Measurements from ENCODE around the gene PLPPR2.
"Not testable (repeated sequence)": the region's sequence is repeated elsewhere in the genome, so short reads cannot be mapped to it uniquely, and the experiment has no call there.

Gene PLPPR2

GRCh38 chr19:11340099-11340467, 15.1 kb upstream of the PLPPR2 start:
- not testable (repeated sequence) for DNase-seq (ENCODE audit: low read depth in 2 of 2)

DNA sequence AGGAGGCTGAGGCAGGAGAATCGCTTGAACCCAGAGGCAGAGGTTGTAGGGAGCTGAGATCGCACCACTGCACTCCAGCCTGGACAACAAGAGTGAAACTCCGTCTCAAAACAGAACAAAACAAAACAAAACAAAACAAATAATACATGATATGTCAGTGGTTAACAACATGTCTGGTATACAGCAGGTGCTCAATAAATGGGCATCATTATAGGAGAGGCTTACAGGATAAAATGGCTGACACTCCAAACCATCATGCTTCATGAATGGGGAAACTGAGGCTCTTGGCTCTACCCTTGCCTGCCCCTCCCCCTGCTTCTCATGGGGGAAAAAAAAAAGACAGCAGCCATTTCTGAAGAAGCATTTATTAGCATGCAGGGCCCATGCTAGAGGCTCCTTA, 12.8 kb upstream of the PLPPR2 start:
- DNase-seq (ENCODE audit: low read depth in 2 of 2): no peak

GRCh38 chr19:11345122-11345803, 10.0 kb upstream of the PLPPR2 start:
- no peak for DNase-seq (ENCODE audit: low read depth in 2 of 2)

DNA sequence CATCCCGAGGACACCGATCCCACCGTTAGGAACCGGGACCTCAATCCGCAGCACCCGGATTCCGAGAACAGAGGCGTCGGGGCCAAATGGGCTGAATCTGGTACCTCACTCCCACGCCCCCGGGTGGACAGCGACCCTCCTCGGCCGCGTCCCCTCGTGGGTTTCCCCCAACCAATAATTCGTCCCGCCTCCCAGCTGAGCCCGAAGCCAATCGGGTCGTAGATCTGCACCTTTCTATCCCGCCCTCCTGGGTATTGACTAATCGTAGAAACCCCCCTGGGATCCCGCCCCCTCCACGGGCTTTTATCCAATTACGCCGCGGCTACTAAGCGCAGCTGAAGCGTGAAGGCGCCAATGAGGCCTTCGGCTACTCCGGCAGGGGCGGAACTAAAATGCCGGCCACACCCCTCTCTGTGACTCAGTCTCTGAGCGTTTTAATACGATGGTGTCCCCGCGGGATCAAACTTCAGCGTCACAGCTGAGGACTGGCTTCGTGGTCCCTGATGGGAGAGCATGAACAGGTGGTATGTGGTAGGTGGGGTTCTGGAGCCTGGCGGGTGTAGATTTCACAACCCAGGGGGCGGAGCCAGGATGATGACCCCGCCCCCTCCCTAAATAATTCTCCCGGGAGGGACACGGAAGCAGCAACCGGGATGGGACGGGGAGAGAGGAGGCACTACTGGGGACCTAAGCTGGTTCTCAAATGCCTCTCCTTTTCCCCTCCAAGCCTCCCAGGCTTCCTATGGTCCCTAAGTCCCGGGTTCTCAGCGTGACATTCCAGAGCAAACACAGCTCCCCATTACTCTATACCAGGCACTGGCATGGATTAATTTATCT, 8.9 kb upstream of the PLPPR2 start, which contains the start of the genes CCDC159 and TMEM205:
Gene CCDC159 (plus strand): TSS at position 416 of the 837 bp plus-strand sequence. CDS start 88 bp downstream, at position 504.
Gene TMEM205 (minus strand): TSS at position 165 of the 837 bp plus-strand sequence. CDS start 649 bp downstream, outside the sequence.
- DNase-seq (ENCODE audit: low read depth in 2 of 2): peak; percentile 94 to 97

DNA sequence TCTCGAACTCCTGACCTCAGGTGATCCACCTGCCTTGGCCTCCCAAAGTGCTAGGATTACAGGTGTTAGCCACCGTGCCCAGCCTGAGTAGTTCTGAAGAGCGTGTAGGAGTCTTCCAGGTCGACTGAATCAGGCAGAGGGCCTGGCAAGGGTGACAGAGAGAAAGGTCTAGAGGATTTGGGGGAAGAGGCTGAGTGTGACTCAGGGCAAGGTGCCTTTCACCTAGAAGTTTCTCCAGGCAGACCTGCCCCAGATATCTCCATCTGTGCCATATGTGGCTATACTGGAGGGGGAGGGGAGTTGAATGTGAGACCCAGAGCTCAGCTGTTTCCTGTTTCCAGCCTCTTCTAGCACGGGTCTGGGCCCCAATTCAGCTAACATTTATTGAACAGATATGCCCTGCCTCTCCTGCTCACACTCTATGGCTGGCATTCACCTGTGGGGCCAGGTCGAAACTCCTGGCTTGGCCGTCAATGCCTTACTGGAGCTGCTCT, 7.6 kb upstream of the PLPPR2 start:
- no peak for DNase-seq (ENCODE audit: low read depth in 2 of 2)

- no peak for DNase-seq (ENCODE audit: low read depth in 2 of 2)
Measured at GRCh38 chr19:11349171-11349570, 6.1 kb upstream of the PLPPR2 start.

DNA sequence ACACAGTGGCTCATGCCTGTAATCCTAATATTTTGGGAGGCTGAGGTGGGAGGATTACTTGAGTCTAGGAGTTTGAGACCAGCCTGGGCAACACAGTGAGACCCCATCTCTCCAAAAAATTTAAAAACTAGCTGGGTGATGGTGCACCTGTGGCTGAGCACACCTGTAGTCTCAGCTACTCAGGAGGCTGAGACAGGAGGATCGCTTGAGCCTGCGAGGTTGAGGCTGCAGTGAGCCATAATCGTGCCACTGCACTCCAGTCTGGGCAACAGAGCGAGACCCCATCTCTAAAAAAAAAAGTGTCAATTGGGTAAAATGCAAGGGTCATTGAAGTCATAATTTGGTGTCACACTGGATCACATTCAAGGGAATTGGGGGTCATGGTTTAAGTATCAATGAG, 1.1 kb upstream of the PLPPR2 start:
- not testable (repeated sequence) for DNase-seq (ENCODE audit: low read depth in 2 of 2)

DNA sequence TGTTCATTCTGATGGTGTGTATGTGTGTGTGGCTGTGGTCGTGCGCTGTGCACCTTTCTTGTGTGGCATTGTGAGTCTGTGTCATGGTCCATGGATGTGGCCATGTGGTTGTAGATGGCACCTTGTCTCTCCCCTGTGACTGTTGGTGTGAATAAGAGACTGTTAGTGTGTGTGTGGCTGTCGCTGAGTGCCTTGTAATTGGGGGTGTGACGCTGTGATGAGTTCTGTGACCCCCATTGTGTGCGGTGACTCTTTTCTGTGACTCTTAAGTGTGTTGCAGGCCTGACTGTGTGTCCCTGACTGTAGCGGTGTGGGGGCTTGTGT, 804 bp downstream of the PLPPR2 start:
- DNase-seq (ENCODE audit: low read depth in 2 of 2): no peak

GRCh38 chr19:11356676-11357550, 1.7 kb downstream of the PLPPR2 start:
- no peak for DNase-seq (ENCODE audit: low read depth in 2 of 2)

DNA sequence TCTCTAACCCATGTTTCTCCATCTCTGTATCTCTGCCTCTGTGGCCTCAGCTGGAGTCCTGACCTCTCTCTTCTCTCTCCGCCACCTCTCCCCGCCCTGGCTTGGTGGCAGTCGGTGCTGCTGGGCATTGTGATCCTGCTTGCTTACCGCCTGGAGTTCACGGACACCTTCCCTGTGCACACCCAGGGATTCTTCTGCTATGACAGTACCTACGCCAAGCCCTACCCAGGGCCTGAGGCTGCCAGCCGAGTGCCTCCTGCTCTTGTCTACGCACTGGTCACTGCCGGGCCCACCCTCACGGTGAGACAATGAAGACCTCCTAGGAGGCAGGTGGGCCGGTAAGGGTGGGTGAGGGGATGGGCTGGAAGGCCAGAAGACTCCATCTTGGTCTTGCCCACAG, 4.2 kb downstream of the PLPPR2 start:
- no peak for DNase-seq (ENCODE audit: low read depth in 2 of 2)

GRCh38 chr19:11361037-11361770, 6.0 kb downstream of the PLPPR2 start:
- DNase-seq (ENCODE audit: low read depth in 2 of 2): no peak

DNA sequence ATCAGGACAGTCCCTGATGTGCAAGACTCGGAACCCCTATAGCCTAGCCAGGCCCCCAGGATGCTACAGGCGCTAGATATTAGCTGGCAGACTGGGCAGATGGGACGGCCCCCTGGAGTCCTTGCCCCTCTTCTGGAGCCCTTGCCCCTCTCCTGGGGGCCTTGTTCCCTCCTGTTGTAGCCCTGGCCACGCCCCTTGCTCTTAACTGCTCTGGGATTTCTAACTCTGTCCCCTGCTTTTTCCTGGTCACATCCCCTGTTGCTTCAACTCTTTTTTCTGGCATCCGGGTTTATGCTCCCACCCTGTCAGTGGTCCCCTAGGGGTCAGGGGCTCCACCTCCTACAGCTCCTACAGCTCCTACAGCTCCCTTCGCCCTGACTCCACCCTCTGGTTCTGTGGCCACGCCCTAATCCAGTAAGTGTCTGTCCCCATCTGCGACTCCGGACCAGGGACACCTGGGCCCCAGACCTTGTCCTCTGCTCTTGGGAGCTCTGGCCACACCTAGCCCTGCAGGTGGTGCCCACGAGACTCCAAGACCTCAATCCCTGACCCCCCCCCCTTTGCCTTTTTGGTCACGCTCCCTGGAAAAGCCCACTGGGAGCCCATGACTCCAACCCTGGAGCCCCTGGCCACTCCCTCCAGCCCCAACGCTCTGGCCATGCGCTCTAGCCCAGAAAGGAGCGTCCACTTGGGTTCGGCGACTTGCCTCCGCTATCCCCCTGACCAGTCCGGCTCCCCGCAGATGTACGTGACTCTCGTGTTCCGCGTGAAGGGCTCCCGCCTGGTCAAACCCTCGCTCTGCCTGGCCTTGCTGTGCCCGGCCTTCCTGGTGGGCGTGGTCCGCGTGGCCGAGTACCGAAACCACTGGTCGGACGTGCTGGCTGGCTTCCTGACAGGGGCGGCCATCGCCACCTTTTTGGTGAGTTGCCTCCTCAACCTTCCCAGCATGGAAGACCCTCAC, 6.8 kb downstream of the PLPPR2 start:
- DNase-seq (ENCODE audit: low read depth in 2 of 2): no peak

- no peak for DNase-seq (ENCODE audit: low read depth in 2 of 2)
Measured at GRCh38 chr19:11363881-11364280, 8.6 kb downstream of the PLPPR2 start.

- no peak for DNase-seq (ENCODE audit: low read depth in 2 of 2)
Measured at GRCh38 chr19:11364296-11364904, 9.2 kb downstream of the PLPPR2 start.

- DNase-seq (ENCODE audit: low read depth in 2 of 2): no peak
Measured at GRCh38 chr19:11364935-11365334, 9.7 kb downstream of the PLPPR2 start.

DNA sequence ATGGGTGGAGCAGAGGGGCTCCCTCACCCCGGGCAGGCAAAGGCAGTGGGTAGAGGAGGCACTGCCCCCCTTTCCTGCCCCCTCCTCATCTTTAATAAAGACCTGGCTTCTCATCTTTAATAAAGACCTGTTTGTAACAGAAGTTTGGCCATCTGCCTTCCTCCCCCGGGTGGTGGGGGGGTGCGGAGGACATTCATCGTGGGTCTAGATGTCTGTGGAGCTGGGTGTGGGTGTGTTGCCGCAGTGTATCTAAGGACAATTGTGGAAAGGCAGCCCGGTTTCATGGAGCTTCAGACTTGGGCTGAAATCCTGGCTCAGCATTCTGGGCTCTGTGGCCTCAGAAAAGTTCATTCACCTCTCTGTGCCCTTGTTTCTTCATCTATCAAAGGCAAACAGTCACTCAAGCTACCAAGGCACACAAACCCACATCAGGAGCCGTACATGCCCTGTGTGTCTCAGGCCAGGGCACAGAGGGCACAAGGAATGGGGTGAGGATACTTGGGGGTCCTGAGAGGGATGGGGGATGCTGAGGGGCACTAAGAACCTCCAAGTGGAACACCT, 10.4 kb downstream of the PLPPR2 start:
- DNase-seq (ENCODE audit: low read depth in 2 of 2): no peak

DNA sequence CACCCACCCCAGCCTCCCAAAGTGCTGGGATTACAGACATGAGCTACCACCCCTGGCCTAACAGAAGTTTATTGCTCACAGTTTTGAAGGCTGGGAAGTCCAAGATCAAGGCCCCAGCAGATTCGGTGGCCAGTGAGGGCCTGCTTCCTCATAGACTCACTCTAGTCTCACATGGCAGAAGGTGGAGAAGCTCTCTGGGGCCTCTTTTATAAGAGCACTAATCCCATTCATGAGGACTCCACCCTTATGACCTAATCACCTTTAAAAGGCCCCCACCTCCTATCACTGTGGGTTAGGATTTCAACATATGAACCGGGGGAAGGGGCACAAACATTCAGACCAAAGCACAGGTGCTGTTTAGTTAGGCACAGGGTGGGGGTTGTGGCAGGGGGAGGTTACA, 12.3 kb downstream of the PLPPR2 start:
- no peak for DNase-seq (ENCODE audit: low read depth in 2 of 2)

GRCh38 chr19:11370744-11371143, 15.5 kb downstream of the PLPPR2 start:
- no peak for DNase-seq (ENCODE audit: low read depth in 2 of 2)

DNA sequence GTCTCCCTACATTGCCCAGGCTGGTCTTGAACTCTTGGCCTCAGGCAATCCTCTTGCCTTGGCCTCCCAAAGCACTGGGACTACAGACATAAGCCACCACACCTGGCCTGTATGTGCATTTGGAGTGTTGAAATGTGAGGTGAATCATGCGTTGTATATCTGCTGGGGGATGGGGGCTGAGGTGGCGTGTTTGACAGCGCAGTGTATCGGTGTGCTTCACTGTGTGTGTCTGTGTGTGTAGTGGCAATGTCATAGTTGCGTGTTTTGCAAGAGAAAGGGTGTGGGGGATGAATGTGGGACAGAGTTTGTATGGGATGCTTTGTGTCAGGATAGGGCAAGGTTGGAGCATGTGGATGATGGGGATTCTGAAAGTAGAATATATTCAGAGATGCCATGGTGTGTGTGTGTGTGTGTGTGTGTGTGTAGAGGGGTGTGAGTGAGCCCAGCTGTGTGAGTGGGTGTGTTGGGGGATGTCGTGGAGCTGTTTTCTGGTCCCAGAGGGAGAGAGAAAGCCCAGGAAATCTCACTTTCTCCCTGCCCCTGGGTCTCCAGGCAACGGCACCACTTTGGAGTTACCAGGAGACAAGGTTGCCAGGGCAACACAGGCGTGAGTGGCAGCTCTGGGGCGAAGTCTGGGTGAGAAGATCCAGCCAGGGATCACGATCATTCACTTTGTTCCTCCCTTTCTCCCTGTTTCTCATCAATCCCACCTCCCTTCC, 18.1 kb downstream of the PLPPR2 start:
- no peak for DNase-seq (ENCODE audit: low read depth in 2 of 2)
